HG02970 (cell line): ENCODE results near the gene PLS1.
"Not testable (repeated sequence)": the region's sequence is repeated elsewhere in the genome, so short reads cannot be mapped to it uniquely, and the experiment has no call there.

Experiments used
- ATAC-seq: cut with Tn5 transposase; IDR thresholded peaks from one replicate; pipeline ENCODE4 v1.9.1; 2021; ENCODE audit warnings: mild to moderate bottlenecking, moderate library complexity, moderate number of reproducible peaks; ENCODE audit not compliant: unreplicated experiment, low FRiP score

PLS1 gene

DNA sequence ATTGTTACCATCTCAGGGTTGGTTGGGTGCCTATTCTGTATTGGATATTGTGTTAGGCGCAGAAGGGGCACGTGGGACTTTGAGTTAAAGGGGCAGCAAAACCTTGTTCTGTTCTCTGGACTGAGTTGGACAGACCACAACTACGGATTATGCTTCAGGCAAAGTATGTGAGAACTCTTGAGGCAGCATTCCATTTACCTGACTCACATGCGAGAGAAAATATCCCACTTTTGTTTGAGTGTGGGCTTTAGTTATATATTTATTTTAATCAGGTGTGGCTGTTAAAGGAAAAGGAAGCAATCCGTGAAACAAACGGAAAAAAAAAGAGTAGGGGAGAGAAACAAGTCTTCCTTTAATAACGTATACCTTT, 627 bp upstream of the PLS1 start:
- no peak for ATAC-seq

DNA sequence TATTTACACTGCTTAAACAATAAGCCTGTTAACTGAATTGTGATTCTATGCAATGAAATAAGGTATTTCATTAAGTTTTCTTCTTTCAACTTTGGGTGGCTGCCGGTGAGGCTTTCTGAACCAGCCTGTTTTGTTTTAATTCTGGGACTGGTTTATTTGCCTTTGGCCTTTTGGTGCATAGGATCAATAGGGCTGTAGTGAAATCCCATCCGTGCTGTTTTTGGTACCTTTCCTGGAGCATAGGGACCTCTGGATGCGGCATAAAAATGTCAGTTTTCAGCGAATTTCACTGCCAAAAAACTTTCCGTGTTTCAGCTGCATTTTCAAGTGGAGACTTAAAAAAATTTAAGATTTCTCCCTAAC, 514 bp downstream of the PLS1 start:
- no peak for ATAC-seq

DNA sequence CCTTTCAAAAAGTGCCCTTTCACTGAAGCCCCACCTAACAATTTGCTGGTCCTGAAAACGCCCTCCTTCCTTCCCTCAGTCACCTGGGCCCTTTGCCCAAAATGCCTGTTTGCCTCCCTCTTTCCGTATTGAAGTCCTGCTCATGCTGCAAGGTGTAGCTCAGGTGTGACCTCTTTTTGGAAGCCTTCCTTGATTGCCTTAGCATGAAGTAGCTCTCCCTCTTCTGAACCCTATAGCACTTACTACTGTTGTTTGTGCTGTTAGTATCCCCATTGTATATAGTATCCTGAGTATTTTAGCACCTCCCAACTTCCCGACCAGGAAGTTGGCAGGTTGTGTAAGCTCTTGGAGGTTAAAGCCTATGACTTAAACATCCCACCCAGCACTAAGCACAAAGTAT, 1.7 kb downstream of the PLS1 start:
- no peak for ATAC-seq

DNA sequence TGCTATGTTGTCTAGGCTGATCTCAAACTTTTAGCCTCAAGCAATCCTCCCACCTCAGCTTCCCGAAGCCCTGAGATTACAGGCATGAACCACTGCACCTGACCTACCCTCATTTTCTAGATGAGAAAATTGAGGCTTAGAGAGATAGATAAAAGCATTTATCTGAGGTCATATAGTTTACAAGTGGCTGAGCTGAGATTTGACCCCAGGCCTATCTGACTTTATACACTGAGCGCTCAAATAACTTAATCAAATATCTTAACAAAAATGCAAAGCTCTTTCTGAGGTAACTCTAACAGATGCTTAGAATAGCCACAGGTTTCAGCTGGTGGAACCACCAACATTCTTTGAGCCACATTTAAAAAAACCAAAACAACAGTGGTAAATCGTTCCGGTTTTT, 5.5 kb downstream of the PLS1 start:
- no peak for ATAC-seq

DNA sequence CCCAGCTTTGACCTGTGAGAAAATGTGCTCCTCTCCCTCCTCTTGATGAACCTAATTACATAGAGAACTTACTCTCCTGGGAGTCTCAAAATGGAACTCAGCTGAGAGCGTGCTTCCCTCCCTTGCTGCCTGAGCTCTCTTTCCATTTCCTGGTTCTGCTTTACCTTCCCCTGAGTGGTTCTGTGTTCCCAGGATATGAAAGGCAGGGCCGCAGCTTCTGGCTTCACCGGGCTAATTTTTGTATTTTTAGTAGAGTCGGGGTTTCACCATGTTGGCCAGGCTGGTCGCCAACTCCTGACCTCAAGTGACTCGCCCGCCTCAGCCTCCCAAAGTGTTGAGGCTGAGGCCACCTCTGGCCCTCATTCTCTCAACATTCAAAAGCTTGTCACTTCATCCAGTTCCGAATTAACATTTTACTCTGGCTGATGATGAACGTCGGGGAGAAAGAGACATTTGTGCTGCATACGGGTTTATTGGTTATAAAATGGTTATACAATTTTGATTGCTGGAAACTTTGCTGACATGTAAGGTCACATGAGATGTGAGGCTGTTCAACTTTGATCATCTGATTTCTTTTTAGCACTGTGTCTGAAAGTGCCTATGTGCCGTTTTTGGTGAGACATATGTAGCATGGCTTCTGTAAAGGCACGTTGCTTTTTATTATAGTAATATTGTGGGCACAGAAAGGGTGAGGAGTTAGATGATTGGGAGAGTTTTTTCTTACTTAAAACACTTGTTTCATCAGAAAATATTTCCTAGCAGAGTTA, 6.6 kb downstream of the PLS1 start:
- ATAC-seq, result no peak

DNA sequence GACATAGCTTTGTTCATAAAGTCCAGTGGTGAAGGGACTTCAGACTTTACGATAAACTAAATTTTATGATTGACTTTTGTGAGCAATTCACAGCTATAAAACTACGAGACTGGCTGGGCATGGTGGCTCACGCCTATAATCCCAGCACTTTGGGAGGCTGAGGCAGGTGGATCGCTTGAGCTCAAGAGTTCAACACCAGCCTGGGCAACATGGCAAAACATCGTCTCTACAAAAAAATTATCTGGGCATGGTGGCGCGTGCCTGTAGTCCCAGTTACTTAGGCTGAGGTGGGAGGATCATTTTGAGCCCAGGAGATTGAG, 7.2 kb downstream of the PLS1 start:
- not testable (repeated sequence) for ATAC-seq

DNA sequence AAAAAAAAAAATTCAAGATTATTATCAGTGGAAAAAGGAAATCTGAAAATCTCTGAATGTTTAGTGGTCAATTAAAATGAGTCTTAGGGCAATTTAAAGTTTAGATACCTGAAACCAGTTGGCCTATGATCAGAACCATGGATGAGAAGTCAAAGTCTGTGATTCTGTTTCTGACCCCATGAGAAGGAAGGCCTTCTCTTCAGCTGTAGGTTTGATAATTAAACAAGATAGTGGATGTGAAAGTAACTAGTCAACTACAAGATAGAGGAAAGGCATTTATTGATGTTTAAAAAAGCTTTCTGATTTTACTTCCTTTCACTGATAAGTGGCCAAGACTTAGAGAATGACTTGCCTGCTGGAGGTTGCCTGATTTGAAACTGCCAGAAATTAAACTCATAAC, 8.7 kb downstream of the PLS1 start:
- ATAC-seq, result no peak

DNA sequence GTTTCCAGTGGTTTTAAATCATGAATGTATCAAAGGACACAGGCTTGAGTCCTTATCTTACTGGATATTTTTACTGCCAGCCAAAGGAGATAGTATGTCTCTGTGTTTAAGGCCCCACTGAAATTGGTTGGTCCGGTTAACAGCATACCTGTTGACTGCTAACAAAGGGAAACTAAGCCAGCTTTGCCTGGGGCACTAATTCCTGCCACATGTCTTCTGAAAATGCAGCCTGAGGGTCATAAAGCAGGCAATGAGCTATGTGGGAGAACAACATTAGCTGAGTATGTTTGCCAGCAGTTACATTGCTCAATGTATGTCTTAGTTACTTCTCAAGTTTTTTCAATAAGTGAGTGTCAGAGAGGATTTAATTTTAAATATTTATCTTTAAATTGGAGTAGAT, 12.4 kb downstream of the PLS1 start:
- ATAC-seq, result no peak

DNA sequence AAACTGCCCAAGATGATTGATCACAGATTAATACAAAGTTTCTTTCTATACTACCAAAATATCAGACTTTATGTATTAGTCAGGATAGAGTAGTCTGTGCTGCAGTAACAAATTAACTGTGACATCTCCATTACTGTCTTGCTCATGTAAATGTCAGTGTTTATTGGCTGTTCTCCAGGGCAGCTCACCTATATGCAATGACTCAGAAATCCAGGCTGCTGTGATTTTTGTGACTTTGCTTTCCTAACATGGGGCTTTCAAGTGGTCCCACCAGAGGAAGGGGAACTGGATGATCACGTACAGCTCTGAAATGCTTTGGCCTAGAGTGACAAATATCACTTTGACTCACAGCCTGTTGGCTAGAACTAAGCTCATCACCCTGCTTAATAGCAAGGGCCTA, 12.9 kb downstream of the PLS1 start:
- ATAC-seq, result no peak

DNA sequence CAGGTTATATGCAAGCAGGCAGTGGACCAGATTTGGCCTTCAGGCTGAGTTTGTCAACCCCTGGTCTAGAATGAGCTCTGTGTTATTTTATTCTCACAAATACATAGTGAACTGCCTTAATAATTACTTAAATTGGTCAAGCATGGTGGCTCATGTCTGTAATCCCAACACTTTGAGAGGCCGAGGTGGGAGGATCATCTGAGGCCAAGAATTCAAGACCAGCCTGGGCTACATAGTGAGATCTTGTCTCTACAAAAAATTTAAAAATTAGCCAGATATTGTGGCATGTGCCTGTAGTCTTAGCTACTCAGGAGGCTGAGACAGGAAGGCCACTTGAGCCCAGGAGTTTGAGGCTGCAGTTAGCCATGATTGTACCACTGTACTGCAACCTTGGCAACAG, 15.0 kb downstream of the PLS1 start:
- ATAC-seq, result no peak

DNA sequence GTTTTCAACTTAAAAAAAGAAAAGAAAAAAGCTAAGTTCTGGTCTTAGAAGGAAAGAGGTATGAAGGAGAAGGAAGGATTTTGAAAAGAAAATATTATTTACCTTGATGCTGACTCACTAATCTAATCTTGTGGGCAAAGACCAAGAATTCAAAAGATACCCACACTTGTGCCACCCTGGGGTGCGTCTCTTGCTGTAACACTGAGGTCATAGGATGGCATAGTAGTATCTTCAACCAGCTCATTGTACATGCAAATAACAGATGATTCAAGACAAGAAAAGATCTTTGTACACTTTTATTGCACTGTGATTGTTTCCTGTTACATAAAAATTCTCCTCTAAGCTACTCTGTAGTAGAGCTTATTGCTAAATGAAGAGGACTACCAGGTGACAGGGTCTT, 17.3 kb downstream of the PLS1 start:
- ATAC-seq, result no peak

DNA sequence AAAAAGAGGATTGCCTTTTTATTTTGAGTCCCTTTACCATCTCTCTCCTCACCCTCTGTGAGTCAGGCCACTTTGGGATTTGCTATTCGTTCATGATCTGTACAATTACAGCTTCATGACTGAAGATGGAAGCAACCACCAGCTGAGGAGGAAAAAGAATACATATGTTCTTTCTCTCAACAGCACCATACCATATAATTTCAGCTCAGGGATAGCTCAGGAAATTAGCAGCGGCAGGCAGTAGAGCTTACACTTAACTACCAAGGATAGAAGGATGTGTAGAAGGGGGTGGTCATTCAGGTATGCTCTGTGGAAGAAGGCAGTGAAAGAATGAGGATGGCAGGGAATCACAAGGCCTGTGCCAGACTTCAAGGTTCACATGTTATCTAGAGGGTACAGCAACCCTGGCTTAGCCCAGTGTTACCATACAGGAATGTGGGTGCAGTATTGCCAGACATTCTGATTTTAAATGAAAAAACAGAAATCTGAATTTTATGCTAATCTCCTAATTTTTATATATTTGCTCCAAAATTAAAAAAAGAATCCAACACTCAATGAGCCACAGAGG, 17.9 kb downstream of the PLS1 start:
- no peak for ATAC-seq

DNA sequence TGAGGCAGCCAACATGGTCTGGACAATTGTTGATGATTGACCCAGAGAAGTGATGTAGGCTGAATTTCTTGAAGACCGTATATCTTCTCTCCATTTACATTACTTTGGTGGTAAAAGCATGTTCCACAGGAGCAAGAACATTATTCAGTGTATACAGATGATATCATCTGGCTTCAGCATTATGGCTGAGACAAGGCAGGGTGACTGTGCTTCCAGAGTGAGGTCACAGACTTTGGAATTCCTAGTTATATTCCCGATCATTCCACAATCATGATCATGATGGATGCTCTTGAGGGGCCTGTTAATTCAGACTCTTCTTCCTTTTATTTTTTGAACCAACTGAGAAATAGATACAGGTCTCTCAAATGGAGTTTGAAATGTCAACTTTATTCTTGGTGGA, 19.0 kb downstream of the PLS1 start:
- no peak for ATAC-seq

DNA sequence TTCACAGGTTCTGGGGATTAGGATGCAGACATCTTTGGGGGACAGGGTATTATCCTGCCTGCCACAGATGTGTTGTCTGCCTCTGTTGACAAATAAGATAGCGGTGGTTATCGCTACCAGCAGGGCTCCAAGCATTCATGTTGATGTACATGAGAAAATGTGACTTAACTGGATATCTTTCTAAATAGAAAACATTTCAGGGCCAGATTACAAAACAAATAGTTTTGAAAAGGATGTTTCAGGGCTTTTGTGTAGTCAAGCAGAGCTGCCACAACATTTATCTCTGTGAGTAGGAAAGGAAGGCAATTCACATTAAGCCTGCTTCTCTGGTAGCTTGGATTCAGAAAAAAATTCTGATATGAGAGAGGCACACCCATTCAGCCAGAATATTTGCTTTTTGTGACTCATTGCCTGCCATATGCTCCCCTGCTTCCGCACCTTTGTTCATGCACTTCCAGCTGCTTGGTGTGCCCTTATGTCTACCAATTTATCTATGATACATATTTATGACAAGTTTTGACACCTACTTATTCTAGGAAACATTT, 22.8 kb downstream of the PLS1 start:
- ATAC-seq, result no peak

DNA sequence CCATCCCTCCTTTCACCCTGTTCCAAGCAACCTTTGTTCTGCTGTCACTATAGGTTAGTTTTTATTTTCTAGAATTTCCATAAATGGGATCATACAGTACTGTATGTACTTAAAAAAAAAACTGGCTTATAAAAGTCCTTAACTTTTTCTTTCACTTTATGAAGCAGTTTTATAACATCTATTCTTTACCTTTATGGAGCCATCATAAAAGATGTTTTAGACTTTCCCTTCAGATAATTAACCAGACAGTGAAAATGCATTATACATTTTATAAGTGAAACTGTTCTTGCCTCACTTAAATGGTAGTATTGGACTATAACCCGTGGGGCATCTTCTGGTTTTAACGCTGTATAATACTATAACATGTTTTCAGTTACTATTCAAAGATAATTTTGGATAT, 26.2 kb downstream of the PLS1 start:
- ATAC-seq, result no peak

DNA sequence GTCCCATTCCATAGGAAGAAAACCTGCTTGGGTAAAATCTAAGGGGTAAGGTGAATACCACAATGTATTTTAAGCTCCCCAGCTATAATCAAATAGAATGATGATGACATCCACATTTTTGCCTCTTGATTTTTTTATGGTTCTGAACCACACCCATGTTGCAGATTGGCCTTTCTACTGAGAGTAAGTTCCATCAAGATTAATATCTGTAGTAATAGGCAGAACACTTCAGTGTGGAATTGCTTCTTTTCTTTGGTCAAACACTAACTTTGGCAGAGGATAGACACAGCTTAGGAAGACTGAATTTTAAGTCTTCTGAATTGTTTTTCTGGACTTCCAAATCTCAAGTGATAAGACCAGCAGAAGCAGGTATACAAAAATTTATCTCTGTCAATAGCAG, 27.0 kb downstream of the PLS1 start:
- ATAC-seq, result no peak

DNA sequence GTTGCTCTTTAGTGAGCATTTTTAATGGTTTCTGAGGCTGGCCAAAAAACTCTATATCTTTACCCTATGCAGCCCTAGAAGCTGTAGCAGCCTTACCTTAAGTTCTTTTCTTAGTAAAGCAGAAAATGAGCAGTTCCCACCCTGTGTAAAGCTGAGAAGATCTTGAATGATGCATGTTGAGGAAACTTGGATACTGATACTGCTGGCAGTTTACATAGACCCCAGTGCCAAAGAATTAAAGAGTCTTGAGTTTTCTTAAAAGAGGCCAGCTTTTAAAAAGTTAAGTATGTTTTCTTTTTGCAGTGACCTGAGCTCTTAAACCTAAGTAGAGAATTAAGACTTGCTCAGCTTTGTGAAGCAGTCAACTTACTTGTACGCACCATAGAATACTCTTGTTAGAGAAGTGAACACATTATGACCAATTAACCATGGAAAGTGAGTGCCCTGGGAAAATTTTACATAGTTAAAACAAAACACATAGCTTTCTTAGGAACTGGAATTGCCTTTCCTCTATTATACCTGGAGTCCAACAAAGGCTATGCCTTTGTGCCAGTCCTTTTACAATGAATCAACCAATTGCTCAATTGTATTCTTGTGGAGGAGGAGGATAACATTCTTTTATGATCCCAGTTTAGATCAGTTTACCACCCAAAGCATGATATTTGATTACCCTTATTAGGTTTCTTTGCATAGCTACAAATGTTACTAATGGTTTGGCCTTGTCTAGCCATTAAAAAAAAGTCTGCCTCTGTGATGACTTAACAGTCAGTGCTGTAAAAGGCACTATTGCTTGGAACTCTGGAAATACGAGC, 28.4 kb downstream of the PLS1 start:
- no peak for ATAC-seq

DNA sequence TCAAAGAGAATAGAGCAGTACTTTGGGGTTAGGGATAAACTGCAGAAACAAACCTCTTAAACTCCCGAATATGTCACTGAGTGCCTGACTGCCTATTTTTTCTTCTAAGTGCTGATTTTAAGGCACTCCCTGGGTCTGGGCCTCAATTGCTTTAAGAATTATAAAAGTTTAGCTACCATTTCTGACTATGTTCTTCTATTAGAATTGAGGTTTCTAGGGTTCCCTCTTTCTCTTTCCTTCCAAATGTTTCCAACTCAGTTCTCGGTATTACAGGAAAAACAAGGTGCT, 28.9 kb downstream of the PLS1 start:
- no peak for ATAC-seq

DNA sequence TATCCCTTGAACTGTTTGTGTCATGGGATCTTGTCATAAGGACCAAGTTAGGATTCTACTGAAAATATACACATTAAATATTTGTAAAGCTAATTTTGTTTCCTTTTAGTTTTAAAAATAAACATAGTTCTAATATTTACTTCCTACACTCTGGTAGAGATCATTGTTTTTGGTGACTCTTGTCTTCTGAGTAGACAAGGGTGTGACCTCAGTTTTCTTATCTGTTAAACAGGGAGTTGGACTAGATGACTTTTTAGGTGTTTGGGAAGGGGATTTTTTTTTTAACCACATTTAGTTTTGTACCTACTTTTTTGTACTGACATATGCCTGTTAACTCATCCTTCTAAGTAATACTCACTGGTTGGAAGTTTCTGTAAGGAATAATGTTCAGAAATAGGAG, 30.8 kb downstream of the PLS1 start:
- ATAC-seq, result no peak

DNA sequence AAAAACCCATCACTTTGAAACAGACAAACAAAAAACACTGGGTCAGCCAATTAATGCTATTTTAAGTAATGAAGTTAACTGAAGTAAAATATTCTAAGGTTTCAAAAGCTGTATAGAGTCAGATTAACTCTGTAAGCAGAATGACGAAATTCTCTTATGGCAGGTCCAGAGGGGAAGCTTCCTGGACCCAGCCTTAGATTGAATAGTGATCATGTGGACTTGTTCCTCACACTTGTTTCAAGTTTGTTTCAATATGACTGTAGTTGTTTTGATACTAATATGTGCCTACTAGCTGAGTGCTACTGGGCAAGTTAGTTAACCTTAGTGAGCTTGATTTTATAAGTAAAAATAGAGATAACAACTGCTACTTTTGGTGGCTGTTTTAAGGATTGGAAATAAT, 32.6 kb downstream of the PLS1 start:
- ATAC-seq, result no peak

DNA sequence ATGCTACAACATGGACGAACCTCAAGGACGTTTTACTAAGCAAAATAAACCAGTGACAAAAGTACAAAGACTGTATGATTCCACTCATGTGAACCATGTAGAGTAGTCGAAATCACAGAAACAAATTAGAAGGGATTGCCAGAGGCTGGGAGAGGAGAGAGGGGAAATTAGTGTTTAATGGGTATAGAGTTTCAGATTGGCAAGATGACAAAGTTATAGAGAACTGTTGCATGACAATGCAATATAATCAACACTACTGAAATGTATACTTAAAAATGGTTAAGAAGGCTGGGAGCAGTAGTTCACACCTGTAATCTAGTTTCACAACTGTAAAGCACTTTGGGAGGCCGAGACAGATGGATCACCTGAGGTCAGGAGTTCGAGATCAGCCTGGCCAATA, 36.9 kb downstream of the PLS1 start:
- no peak for ATAC-seq

DNA sequence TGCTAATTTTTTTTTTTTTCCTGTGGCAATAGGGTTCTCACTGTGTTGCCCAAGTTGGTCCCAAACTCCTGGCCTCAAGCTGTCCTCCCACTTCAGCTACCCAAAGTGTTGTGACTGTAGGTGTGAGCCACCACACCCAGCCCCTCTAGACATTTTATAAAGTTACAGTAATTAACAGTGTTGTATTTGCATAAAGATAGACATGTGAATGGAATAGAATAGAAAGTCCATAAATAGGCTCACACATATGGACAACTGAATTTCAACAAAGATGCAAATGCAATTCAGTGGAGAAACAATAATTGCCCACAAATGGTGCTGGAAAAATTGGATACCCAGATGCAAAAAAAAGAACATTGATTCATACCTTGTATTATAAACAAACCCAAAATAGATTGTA, 39.9 kb downstream of the PLS1 start:
- ATAC-seq, result no peak
